Measurements from ENCODE around the gene GPR137B.

GPR137B gene

DNA sequence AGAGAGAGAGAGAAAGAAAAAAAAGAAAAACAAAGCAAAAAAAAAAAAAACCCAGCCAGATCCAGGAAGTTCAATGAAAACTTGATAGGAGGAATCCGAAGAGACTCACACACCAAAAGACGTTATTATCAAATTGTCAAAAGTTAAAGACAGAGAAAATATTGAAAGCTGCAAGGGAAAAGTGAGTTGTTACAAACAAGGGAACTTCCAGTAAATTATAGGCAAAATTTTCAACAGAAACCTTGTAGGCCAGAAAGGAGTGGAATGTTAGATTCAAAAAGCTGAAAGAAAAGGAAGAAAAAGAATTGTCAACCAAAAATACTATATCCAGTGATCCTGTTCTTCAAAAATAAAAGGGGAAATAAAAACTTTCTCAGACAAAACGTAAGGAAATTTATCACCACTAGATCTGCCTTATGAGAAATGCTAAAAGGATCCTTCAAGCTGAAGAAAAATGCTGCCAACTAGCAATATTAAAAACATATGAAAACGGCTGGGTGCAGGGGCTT is 115.8 kb downstream of the GPR137B start:
- CTCF ChIA-PET: interaction anchor here (0.6 kb wide), 1 partner anchor 286 kb away, joined by 3 read pairs; no protein-coding TSS in a partner anchor
- H3K27ac ChIP-seq (ENCODE audit: extremely low read depth, low read depth, low read length): no peak overlapping the region
- TF ChIP-seq BCL11B (tag by site-specific recombination; IDR thresholded peaks at IDR 0.05; ENCODE audit: low read depth) (no peak), RBAK (tag by site-specific recombination; IDR thresholded peaks at IDR 0.05) (no peak), ZNF792 (tag by site-specific recombination; IDR thresholded peaks at IDR 0.05) (no peak), TRIM28 (IDR thresholded peaks at IDR 0.05; ENCODE audit: borderline replicate concordance, low read length) (peak; percentile 91), ZNF324 (tag by site-specific recombination; IDR thresholded peaks at IDR 0.05) (0 out of 2 replicates have a peak, but pooled peaks have one; percentile 15), KLF8 (tag by site-specific recombination; IDR thresholded peaks at IDR 0.05) (no peak), ZNF544 (tag by site-specific recombination; IDR thresholded peaks at IDR 0.05) (no peak), GLIS2 (tag by site-specific recombination; IDR thresholded peaks at IDR 0.05) (no peak), ZNF670 (tag by site-specific recombination; IDR thresholded peaks at IDR 0.05; ENCODE audit: low read depth) (no peak), HOXA7 (CRISPR knock-in tag; IDR thresholded peaks at IDR 0.05; ENCODE audit: borderline replicate concordance) (no peak), ZNF626 (tag by site-specific recombination; IDR thresholded peaks at IDR 0.05) (peak; percentile 89), ZNF555 (tag by site-specific recombination; conservative IDR thresholded peaks at IDR 0.05) (no peak), ZSCAN23 (tag by site-specific recombination; IDR thresholded peaks at IDR 0.05) (no peak), ZNF175 (tag by site-specific recombination; IDR thresholded peaks at IDR 0.05) (no peak), SETDB1 (IDR thresholded peaks at IDR 0.05; ENCODE audit: insufficient read length, low read length) (peak; percentile 96), ZNF350 (tag by site-specific recombination; IDR thresholded peaks at IDR 0.05) (no peak), ZNF701 (tag by site-specific recombination; IDR thresholded peaks at IDR 0.05) (no peak), ZNF624 (tag by site-specific recombination; IDR thresholded peaks at IDR 0.05) (no peak)
- TF ChIP-seq, protein P1, sequence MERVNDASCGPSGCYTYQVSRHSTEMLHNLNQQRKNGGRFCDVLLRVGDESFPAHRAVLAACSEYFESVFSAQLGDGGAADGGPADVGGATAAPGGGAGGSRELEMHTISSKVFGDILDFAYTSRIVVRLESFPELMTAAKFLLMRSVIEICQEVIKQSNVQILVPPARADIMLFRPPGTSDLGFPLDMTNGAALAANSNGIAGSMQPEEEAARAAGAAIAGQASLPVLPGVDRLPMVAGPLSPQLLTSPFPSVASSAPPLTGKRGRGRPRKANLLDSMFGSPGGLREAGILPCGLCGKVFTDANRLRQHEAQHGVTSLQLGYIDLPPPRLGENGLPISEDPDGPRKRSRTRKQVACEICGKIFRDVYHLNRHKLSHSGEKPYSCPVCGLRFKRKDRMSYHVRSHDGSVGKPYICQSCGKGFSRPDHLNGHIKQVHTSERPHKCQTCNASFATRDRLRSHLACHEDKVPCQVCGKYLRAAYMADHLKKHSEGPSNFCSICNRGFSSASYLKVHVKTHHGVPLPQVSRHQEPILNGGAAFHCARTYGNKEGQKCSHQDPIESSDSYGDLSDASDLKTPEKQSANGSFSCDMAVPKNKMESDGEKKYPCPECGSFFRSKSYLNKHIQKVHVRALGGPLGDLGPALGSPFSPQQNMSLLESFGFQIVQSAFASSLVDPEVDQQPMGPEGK (tag by site-specific recombination; IDR thresholded peaks at IDR 0.05): no peak
- TF ChIP-seq, protein P2, sequence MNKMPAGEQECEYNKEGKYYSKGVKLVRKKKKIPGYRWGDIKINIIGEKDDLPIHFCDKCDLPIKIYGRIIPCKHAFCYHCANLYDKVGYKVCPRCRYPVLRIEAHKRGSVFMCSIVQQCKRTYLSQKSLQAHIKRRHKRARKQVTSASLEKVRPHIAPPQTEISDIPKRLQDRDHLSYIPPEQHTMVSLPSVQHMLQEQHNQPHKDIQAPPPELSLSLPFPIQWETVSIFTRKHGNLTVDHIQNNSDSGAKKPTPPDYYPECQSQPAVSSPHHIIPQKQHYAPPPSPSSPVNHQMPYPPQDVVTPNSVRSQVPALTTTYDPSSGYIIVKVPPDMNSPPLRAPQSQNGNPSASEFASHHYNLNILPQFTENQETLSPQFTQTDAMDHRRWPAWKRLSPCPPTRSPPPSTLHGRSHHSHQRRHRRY (tag by site-specific recombination; IDR thresholded peaks at IDR 0.05): no peak
- TF ChIP-seq, protein P3, sequence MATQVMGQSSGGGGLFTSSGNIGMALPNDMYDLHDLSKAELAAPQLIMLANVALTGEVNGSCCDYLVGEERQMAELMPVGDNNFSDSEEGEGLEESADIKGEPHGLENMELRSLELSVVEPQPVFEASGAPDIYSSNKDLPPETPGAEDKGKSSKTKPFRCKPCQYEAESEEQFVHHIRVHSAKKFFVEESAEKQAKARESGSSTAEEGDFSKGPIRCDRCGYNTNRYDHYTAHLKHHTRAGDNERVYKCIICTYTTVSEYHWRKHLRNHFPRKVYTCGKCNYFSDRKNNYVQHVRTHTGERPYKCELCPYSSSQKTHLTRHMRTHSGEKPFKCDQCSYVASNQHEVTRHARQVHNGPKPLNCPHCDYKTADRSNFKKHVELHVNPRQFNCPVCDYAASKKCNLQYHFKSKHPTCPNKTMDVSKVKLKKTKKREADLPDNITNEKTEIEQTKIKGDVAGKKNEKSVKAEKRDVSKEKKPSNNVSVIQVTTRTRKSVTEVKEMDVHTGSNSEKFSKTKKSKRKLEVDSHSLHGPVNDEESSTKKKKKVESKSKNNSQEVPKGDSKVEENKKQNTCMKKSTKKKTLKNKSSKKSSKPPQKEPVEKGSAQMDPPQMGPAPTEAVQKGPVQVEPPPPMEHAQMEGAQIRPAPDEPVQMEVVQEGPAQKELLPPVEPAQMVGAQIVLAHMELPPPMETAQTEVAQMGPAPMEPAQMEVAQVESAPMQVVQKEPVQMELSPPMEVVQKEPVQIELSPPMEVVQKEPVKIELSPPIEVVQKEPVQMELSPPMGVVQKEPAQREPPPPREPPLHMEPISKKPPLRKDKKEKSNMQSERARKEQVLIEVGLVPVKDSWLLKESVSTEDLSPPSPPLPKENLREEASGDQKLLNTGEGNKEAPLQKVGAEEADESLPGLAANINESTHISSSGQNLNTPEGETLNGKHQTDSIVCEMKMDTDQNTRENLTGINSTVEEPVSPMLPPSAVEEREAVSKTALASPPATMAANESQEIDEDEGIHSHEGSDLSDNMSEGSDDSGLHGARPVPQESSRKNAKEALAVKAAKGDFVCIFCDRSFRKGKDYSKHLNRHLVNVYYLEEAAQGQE (tag by site-specific recombination; IDR thresholded peaks at IDR 0.05): no peak
- TF ChIP-seq, protein P4, sequence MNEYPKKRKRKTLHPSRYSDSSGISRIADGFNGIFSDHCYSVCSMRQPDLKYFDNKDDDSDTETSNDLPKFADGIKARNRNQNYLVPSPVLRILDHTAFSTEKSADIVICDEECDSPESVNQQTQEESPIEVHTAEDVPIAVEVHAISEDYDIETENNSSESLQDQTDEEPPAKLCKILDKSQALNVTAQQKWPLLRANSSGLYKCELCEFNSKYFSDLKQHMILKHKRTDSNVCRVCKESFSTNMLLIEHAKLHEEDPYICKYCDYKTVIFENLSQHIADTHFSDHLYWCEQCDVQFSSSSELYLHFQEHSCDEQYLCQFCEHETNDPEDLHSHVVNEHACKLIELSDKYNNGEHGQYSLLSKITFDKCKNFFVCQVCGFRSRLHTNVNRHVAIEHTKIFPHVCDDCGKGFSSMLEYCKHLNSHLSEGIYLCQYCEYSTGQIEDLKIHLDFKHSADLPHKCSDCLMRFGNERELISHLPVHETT (tag by site-specific recombination; IDR thresholded peaks at IDR 0.05): no peak
- TF ChIP-seq, protein P5, sequence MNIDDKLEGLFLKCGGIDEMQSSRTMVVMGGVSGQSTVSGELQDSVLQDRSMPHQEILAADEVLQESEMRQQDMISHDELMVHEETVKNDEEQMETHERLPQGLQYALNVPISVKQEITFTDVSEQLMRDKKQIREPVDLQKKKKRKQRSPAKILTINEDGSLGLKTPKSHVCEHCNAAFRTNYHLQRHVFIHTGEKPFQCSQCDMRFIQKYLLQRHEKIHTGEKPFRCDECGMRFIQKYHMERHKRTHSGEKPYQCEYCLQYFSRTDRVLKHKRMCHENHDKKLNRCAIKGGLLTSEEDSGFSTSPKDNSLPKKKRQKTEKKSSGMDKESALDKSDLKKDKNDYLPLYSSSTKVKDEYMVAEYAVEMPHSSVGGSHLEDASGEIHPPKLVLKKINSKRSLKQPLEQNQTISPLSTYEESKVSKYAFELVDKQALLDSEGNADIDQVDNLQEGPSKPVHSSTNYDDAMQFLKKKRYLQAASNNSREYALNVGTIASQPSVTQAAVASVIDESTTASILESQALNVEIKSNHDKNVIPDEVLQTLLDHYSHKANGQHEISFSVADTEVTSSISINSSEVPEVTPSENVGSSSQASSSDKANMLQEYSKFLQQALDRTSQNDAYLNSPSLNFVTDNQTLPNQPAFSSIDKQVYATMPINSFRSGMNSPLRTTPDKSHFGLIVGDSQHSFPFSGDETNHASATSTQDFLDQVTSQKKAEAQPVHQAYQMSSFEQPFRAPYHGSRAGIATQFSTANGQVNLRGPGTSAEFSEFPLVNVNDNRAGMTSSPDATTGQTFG (tag by site-specific recombination; IDR thresholded peaks at IDR 0.05; ENCODE audit: borderline replicate concordance): no peak
- TF ChIP-seq, protein P6, sequence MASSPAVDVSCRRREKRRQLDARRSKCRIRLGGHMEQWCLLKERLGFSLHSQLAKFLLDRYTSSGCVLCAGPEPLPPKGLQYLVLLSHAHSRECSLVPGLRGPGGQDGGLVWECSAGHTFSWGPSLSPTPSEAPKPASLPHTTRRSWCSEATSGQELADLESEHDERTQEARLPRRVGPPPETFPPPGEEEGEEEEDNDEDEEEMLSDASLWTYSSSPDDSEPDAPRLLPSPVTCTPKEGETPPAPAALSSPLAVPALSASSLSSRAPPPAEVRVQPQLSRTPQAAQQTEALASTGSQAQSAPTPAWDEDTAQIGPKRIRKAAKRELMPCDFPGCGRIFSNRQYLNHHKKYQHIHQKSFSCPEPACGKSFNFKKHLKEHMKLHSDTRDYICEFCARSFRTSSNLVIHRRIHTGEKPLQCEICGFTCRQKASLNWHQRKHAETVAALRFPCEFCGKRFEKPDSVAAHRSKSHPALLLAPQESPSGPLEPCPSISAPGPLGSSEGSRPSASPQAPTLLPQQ (tag by site-specific recombination; IDR thresholded peaks at IDR 0.05): no peak
- TF ChIP-seq, protein P7, sequence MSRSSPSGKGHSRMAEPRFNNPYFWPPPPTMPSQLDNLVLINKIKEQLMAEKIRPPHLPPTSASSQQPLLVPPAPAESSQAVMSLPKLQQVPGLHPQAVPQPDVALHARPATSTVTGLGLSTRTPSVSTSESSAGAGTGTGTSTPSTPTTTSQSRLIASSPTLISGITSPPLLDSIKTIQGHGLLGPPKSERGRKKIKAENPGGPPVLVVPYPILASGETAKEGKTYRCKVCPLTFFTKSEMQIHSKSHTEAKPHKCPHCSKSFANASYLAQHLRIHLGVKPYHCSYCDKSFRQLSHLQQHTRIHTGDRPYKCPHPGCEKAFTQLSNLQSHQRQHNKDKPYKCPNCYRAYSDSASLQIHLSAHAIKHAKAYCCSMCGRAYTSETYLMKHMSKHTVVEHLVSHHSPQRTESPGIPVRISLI (tag by site-specific recombination; IDR thresholded peaks at IDR 0.05): peak; percentile 64

More for the DNA sequence above, 115.8 kb downstream of the GPR137B start:
- Histone ChIP-seq H3K36me3 (ENCODE audit: control insufficient read depth in 2 of 2, insufficient read depth in 1 of 2, low read length in 2 of 2) (peaks cover 1 to 15% of the 10 kb centered on the region in 2 experiments), H3K9me3 (ENCODE audit: control insufficient read depth, insufficient read depth, low read depth, low read length) (0 out of 2 replicates have a peak, but pooled peaks cover 2% of the 10 kb centered on the region), H3K4me1 (ENCODE audit: control insufficient read depth, insufficient read depth, low read length) (no peaks in the 10 kb centered on the region), H3K4me3 (ENCODE audit: low read depth, low read length) (no peak overlapping the region)
- POLR2A ChIA-PET: no interaction called here
